Activated CD4-positive, alpha-beta T cell treated with anti-CD3 and anti-CD28 coated beads, Interleukin-2, amount 50 U/mL, for 1 hour (primary cell): ENCODE measurements around the gene CSTF1.

Experiments used
- DNase-seq: peaks from one replicate; pipeline ENCODE4 v3.0.0-alpha.2; 2020

The CSTF1 gene

DNA sequence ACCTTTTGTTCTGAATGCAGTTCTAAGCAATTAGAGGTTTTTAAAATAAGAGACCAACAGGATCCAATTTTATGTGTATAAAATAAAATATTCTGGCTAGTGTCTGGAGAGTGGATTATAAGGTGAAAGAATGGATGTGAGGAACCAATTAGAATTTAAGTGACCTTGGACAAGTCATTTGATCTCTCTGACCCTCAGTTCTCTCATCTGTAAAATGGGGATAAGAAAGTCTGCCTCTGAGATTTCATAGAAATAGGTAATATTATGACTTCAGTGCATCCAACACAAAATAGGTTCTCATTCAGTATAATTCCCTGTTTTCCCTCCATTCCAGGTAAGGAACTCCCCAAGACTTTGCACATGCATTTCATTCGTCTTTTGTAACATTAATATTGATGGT is 38.5 kb downstream of the CSTF1 start:
- no peak for DNase-seq

DNA sequence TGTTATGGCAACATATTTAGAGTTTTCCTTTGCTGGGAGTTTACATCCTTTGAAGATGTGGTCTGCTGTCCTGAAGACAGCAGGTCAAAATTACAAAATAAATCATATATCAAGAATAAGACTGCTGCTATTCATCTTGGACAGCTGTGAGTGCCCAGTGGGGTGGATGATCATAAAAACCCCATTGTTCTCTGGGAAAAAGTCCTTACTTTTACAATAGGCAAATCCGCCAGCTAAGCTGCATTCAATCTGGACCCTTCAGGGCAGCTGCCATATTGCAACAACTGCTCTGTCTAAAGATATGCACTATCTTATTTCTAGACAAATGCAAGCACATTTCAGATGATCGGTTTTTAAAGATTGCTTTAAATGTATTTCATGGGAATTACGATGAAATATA is 39.0 kb downstream of the CSTF1 start:
- DNase-seq, result no peak

DNA sequence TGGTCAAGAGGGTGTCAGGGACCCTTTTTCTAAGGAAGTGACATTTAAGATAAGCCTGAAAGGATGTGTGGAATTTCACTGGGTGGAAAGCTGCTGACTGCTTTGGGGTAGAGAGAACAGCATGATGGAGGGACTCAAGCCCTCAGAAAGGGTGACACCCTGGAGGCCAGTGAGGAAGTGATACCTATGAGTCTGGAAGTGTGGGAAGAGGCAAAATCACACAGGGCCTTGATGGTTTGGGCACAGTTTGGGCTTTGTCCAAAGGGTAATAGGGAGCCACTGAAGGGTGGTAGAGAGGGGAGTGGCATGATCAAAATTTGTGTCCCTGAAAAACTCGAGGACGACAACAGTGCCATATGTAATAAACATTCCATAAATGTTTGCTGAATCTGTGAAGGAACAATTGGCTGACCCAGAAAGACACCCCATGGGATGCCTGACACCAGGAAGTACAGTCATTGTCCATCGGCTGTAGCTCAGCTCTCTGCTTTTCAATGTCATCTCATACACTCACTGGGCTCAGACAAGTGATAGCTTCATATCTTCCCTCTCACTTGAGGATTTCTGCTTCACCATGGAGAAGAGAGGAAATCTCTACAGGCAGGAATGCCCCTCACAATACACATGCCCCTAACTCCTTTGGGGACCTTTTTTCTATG is 40.9 kb downstream of the CSTF1 start:
- no peak for DNase-seq

DNA sequence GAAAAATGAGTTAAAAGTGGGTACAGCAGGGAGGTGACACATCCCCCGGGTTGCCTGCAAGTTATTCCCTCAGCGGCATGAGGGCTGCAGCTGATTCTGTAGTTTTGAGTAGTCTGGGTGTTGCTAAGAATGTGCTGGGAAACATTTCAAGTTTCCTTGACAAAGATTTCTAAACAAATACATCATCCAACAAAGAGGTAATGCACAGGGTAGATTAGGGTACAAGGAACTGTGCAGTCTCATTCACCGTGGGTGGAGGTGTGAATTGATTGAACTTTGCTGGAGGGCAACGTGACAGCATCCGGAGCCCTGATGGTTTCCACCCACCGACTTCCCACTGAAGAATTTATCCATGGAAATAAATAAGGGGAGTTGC is 41.4 kb downstream of the CSTF1 start:
- no peak for DNase-seq

DNA sequence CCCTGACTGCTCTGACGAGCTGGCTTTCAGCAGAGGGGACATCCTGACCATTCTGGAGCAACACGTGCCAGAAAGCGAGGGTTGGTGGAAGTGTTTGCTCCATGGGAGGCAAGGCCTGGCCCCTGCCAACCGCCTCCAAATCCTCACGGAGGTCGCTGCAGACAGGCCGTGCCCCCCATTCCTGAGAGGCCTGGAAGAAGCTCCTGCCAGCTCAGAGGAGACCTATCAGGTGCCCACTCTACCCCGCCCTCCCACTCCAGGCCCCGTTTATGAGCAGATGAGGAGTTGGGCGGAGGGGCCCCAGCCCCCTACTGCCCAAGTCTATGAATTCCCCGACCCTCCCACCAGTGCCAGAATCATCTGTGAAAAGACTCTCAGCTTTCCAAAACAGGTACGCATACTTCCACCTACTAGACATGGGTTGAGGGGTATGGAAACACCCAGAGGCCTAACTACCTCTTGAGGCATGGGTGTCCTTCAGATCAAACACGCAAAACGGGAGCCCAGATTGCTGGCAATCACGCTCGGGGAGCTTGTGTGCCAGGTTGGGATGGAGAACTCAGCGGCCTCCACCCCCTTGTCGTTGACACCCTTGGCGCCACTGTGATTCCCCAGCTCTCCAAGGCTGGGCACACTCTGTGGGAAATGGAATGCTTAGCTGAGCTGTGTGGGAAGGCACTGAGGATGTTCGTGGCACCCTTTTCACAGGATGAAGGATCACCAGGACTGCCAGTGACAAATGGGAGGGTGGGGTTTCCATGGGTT is 44.9 kb downstream of the CSTF1 start:
- DNase-seq, result no peak

DNA sequence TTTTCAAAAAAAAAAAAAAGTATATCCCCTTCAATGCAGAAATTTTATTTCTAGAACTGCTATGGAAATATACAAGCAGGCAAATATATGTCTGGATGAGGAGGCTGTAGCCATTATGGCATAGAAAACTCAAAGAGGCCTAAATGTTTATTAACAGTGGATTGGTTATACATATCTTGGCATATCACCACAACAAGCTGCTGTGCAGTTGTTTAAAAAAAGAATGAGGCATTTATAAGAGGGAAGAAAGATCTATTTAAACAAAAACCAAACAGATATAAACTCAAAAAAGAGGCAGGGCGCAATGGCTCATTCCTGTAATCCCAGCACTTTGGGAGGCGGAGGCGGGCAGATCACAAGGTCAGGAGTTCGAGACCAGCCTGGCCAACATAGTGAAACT is 45.8 kb downstream of the CSTF1 start:
- DNase-seq, result no peak

DNA sequence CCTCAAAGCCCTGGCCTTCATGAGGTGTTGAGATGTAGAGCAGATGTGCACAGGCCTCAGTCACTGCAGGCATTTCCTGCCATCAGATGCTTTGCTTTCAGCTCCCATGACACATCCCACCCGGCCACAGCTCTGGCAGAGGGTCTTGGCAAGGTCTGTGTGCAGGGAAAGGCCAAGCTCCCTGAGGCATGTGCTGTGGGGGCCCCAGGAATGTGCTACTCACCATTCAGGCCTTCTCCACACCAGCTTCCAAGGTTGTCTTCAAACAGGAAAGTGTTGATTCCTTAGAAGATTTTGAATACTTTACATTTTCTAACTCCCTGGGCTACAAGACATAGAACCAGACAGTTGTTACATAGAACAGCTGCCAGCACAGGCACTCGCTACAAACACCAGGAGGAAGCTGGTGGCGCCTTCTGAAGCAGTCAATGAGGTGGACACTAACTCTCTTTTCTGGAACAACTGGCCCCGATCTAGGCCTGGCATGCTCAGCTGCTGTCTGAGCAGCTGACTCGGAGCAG is 47.4 kb downstream of the CSTF1 start:
- no peak for DNase-seq

DNA sequence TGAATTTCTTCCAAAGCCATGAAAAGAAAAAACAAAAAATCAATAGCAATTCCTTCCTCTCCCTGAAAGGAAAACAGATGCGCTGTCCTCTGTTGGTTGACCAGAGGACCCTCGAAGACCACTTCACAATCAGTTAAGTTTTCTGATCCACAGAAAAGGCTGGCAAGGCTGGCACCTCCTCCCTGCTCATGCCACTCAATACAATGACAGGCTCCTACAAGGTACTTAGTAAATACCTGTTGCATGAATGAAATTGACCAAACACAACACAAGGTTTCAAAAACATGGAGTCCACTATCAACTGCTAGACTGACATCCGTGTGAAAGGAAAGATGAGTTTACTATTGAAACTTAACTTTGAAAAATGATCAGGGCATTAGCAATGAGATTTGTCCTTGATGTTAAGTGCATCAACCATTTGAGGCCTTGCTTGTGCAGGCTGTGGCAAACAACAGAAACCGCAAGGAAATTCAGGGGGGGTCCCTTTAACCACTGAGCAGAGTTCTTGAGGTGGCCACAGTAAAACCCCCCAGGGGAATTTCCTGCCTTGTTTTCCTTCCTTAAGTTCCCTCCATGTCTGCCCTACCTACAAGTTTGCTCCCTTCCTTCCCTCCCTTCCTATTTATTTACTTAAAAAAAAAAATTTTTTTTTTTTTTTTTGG is 48.0 kb downstream of the CSTF1 start:
- DNase-seq, result no peak

DNA sequence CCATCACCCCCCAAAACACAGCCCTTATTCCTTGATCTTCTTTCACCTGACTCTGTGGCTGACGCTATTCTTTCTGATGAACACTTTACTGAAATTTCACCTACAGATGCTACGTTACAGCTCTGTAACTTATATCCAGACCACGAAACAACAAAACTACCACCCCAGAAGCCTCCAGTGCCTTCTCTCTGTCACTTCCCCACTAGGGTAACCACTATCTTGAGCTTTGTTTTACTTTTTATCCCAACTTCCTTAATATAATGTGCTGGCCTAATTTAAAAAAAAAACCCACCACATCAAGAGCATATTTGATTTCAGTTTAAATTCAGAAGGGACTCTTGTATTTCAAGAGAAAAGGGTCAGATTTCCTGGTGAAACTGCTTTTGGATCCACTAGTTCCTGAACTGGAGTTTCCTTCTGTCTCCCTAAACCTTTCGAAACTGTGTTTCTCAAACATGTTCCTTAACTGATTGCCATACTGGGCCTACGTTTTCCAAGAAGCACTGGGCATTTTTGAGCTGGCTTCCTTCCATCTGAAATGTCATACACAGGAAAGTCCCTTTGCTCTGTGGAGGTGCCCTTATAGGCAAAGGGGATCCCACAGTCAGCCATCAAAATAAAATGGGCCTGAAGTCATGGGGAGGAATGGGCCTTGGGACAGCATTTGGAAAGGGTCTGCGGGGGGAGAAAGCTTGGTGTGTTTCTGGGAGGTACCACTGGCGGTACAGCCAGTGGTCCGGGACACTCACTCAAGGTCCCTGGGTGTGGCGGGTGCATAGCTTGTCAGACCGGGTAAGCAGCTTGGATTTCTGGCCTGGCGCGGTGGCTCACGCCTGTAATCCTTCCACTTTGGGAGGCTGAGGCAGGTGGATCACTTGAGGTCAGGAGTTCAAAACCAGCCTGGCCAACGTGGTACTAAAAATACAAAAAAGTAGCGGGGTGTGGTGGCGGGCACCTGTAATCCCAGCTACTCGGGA is 50.2 kb downstream of the CSTF1 start:
- DNase-seq, result no peak

DNA sequence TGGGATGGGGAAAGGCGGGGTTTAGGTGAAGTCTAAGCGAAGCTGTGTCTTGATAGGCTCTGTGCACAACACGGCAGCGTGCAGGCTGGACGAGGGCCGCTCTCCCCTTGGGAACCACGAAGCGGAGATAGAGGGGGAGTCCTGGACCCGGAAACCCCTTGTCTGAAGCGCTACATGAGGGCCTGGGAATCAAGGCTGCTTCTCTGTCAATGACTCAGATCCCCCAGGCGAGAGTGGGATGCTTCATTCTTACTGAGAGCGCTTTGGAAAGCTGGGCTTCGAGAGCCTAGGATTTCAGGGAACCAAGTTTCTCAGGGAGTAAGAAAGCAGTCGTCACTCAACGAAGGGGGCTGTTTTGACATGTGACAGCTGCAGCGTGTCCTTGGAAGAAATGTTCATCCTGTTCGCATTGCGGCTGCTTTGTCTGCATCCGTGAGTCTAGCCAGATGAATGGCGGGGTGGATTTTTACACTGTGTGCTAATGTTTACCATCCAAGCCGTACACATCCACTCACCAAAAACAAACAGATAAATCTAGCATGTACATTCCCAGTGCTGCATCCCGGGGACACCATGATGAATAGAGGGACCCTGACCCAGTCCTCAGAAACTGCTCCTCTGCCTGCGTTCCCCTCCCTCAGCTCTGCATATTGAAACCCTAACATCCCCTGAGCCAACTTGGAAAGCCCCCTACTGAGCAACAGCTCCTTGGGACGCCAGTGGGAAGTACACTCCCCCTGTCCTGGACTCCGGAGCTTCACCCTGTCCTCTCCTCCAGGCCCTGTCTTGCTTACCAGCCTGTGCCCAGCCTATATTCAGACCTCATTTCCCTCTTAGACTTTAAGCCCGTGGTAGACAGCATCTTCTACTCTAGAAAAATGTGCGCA is 51.5 kb downstream of the CSTF1 start:
- no peak for DNase-seq

DNA sequence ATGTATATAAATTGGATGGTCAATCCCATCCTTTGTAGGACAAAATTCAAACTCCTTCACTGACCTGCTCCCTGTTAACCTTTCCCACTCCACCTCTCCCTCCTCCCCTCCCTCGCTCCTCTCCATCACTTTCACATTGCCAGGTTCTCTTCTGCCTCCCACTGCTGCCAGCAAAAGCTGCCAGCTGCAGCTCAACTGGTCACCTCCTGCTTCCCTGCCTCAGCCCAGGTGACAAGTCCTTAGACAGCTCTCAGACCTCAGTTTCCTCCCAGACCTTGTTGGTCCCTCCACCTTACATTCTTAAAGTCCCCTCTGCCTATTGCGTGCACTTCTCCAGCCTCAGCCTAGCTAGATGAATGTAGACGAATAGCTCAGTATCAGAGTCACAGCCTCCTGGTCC is 52.7 kb downstream of the CSTF1 start:
- no peak for DNase-seq

DNA sequence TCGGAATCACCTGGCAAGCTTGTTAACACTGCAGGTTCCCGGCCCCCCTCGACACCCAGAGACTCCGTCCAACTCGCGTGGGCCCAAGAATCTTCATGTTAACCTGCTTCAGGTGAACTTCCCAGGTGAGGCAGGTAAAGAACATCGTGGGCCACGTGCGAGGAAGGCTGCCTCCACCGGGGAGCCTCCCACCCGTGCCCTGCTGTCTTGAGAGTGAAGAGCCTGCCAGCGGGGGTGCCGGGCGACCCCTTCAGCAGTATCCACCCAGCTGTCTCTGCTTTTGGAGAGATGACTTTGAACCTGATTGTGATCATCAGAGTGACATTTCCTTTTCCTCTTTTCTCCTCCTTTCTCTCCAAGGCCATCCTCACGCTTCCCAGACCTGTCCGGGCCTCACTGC is 53.1 kb downstream of the CSTF1 start:
- DNase-seq, result no peak

DNA sequence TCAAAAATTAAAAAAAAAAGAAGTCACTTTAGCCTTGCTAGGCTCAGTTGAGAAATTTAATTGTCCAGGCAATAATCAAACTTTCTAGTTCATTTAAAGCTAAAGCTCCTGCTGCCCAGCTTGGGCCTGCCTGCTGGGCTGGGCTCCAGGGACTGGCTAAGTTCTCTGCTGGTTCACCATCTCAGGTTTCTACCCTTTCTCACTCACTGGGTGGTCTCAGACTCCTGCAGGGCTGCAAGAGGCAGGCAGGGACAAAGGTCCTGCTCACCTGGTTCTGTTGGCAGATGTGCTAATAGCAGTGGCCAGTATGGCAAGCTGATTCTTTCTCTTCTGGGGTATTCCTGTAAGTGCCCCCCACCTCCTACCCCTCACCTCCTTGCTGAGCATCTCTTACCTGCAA is 54.8 kb downstream of the CSTF1 start:
- DNase-seq, result no peak

DNA sequence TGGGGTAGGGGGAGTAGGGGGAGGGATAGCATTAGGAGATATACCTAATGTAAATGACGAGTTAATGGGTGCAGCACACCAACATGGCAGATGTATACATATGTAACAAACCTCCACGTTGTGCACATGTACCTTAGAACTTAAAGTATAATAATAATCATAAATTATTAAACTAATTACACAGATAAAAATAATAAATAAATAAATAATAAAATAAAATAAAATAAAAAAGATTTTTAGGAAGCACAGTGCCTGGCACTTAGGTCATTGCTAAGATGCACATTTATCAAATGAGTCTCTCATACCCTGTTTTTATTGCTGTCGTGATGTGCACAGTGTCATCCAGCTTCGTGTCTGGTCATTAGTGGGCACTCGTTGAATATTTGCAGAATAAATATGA is 57.0 kb downstream of the CSTF1 start:
- no peak for DNase-seq

DNA sequence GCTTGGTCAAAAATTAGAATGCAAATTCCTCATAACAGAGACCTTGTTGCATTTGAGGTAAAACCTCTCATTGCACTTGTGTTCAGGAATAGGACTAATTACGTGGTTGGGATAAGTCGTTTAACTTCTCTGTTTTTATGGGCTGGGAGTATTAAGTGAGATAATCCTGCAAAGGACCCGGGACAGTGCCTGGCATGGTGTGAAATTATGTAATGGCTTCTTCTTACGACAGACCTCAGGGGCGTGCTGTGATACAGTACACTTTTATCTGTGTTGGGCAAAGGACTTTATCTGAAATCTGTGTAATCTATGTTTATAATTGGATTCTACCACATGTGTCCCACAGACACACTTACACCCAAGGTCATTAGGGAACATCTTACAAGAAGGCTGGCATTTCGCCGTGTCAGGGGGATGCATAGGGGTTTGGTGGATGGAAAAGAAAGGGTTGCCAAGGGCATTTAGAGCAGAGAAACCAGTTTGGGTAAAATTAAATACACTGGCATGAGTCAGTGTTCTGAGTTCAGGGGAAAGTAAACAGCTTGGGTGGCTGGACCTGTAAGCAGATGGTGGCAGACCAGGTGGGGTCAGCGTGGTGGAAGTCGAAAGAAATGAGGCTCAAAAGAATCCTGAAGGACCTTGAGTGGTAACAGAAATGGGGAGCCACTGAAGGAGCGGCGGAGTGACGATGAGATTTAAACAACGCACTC is 58.8 kb downstream of the CSTF1 start:
- no peak for DNase-seq

DNA sequence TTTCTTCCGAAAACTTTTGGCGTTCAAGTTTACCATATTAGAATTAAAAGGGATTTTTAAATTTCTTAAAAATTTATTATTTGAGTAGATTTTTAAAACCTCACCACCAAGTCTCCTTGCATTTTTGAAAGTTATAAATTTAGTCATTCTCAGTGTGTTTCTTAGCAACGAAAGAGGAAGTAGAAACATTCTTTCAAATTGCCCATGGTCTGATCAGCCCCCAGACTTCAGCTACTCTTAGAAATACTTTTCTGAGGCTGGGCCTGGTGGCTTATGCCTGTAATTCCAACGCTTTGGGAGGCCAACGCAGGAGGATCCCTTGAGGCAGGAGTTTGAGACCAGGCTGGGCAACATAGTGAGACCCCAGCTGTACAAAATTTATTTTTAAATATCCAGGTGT is 60.9 kb downstream of the CSTF1 start:
- no peak for DNase-seq

DNA sequence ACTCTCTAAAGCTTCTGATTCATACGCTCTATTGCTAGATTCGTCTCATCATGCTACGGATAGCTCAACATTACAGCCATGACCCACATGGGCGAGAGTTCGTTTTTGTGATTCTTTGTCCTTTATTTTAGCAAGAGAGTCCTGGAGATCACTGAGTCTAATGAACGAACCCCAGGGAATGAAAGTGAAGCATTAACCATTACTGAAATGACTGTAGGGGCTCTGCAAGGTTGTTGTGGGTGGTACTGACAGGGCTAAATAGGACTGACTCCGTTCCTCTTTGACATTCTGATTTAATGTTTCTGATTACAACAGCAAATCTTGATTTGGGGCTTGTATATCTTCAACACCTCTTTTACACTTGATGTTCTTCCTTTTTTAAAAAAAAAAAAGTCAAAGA is 62.3 kb downstream of the CSTF1 start:
- DNase-seq, result no peak
